SU-DHL-6 (cell line): ENCODE data around the gene PIRT.

Experiments used
- H2AFZ ChIP-seq: fragments of 200-600 bp; sonication (generic); 2 replicates; pipeline ENCODE4 v1.6.1; 2014; ENCODE audit warnings: low read depth, mild to moderate bottlenecking, moderate library complexity, mixed read lengths, antibody characterized with exemption, low read length; ENCODE audit not compliant: severe bottlenecking
- H3F3A ChIP-seq: fragments of 200-600 bp; shearing (Covaris generic); 2 replicates; pipeline ENCODE4 v1.6.0; 2016; ENCODE audit warnings: antibody characterized with exemption, mild to moderate bottlenecking; ENCODE audit not compliant: insufficient read depth
- H3K27ac ChIP-seq: fragments of 200-600 bp; sonication (generic); 2 replicates; pipeline ENCODE4 v1.5.1; 2016; ENCODE audit warnings: low read depth, mild to moderate bottlenecking, low read length, moderate library complexity, mixed read lengths
- H3K27me3 ChIP-seq: fragments of 200-600 bp; sonication (generic), shearing (Covaris generic); 2 replicates; pipeline ENCODE4 v1.6.0; 2014; ENCODE audit warnings: mild to moderate bottlenecking, low read length
- H3K36me3 ChIP-seq: fragments of 200-600 bp; sonication (generic); 2 replicates; pipeline ENCODE4 v1.6.1; 2014; ENCODE audit warnings: mild to moderate bottlenecking, low read length, mixed read lengths
- H3K4me2 ChIP-seq: fragments of 300-600, 200-600 bp; shearing (Covaris generic), sonication (generic); 2 replicates; pipeline ENCODE4 v1.6.0; 2014; ENCODE audit warnings: low read length, low read depth, mild to moderate bottlenecking; ENCODE audit not compliant: poor library complexity, severe bottlenecking
- H3K4me3 ChIP-seq: fragments of 200-600 bp; sonication (generic); 2 replicates; pipeline ENCODE4 v1.5.1; 2014; ENCODE audit warnings: antibody characterized with exemption, low read length, mild to moderate bottlenecking, mixed read lengths; ENCODE audit not compliant: insufficient read depth, poor library complexity, severe bottlenecking
- H3K79me2 ChIP-seq: fragments of 200-600 bp; sonication (generic); 2 replicates; pipeline ENCODE4 v1.6.1; 2014; ENCODE audit warnings: mild to moderate bottlenecking, low read length, moderate library complexity; ENCODE audit not compliant: insufficient read depth
- H3K9ac ChIP-seq: fragments of 200-600 bp; sonication (generic); 2 replicates; pipeline ENCODE4 v1.7.0; 2014; ENCODE audit warnings: mild to moderate bottlenecking, low read length
- H3K9me2 ChIP-seq: fragments of 200-600 bp; sonication (generic); replicated peaks from 2 replicates; pipeline ENCODE4 v1.6.1; 2014; ENCODE audit warnings: low read length; ENCODE audit not compliant: insufficient read depth
- H3K9me3 ChIP-seq: fragments of 200-600 bp; sonication (generic); 2 replicates; pipeline ENCODE4 v1.6.1; 2014; ENCODE audit warnings: low read length, mixed read lengths; ENCODE audit not compliant: insufficient read depth
- H4K20me1 ChIP-seq: fragments of 200-600 bp; sonication (generic); 2 replicates; pipeline ENCODE4 v1.6.1; 2014; ENCODE audit warnings: low read depth, mild to moderate bottlenecking, antibody characterized with exemption, low read length, moderate library complexity, mixed read lengths
- CTCF ChIP-seq: fragments of 200-600 bp; sonication (generic); IDR thresholded peaks from one replicate; pipeline ENCODE4 v1.5.1; 2017; ENCODE audit warnings: antibody characterized with exemption, mild to moderate bottlenecking, low read length, moderate library complexity; ENCODE audit not compliant: insufficient read depth, poor library complexity, severe bottlenecking
- EZH2phosphoT487 ChIP-seq: fragments of 200-600 bp; sonication (generic), shearing (Covaris generic); conservative IDR thresholded peaks from 2 replicates; pipeline ENCODE4 v1.6.1; 2018; ENCODE audit warnings: mild to moderate bottlenecking, antibody characterized with exemption, low read length, moderate library complexity, mixed read lengths

PIRT gene

GRCh38 chr17:10789694-10790271 is 48.1 kb downstream of the PIRT start:
- no peaks in the 10 kb centered on the region for H4K20me1 ChIP-seq
- H3K27me3 ChIP-seq: no peaks in the 10 kb centered on the region
- H3K4me3 ChIP-seq: no peak overlapping the region
- H3F3A ChIP-seq: no peaks in the 10 kb centered on the region
- no peak overlapping the region for H3K27ac ChIP-seq
- no peaks in the 10 kb centered on the region for H3K79me2 ChIP-seq
- TF ChIP-seq EZH2phosphoT487 (no peak), CTCF (no peak)
- no peak overlapping the region for H2AFZ ChIP-seq
- H3K9ac ChIP-seq: no peak overlapping the region
- no peaks in the 10 kb centered on the region for H3K9me3 ChIP-seq
- no peaks in the 10 kb centered on the region for H3K9me2 ChIP-seq
- H3K4me2 ChIP-seq: no peak overlapping the region
- no peaks in the 10 kb centered on the region for H3K36me3 ChIP-seq

- no peaks in the 10 kb centered on the region for H4K20me1 ChIP-seq
- H3K36me3 ChIP-seq: no peaks in the 10 kb centered on the region
- H3K9me2 ChIP-seq: no peaks in the 10 kb centered on the region
- TF ChIP-seq EZH2phosphoT487 (no peak), CTCF (no peak)
- H3K4me2 ChIP-seq: no peak overlapping the region
- H3K9ac ChIP-seq: no peak overlapping the region
- no peak overlapping the region for H3K4me3 ChIP-seq
- H3K9me3 ChIP-seq: no peaks in the 10 kb centered on the region
- no peaks in the 10 kb centered on the region for H3K27me3 ChIP-seq
- no peaks in the 10 kb centered on the region for H3F3A ChIP-seq
- no peaks in the 10 kb centered on the region for H3K79me2 ChIP-seq
- no peak overlapping the region for H2AFZ ChIP-seq
- H3K27ac ChIP-seq: no peak overlapping the region
These were observed 50.4 kb downstream of the PIRT start for GRCh38 chr17:10787306-10788045.

- Histone ChIP-seq H3K4me3 (no peak overlapping the region), H3K27me3 (no peaks in the 10 kb centered on the region), H3K27ac (no peak overlapping the region), H3K9me2 (no peaks in the 10 kb centered on the region), H3K4me2 (no peak overlapping the region), H2AFZ (no peak overlapping the region), H4K20me1 (no peaks in the 10 kb centered on the region), H3K79me2 (no peaks in the 10 kb centered on the region), H3K9ac (no peak overlapping the region), H3F3A (no peaks in the 10 kb centered on the region), H3K9me3 (no peaks in the 10 kb centered on the region), H3K36me3 (no peaks in the 10 kb centered on the region)
- TF ChIP-seq EZH2phosphoT487 (no peak), CTCF (no peak)
These were observed 52.6 kb downstream of the PIRT start for GRCh38 chr17:10785295-10785694.
